ENCODE measurements around the gene GALNS. TPM values are rescaled to one million over a fixed set of nuclear protein-coding genes. Genes with fewer than 3 reads are reported as not detected.

The GALNS gene
- total RNA-seq, 2 donors from 2014 or later: 24.8 to 38.7 TPM

DNA sequence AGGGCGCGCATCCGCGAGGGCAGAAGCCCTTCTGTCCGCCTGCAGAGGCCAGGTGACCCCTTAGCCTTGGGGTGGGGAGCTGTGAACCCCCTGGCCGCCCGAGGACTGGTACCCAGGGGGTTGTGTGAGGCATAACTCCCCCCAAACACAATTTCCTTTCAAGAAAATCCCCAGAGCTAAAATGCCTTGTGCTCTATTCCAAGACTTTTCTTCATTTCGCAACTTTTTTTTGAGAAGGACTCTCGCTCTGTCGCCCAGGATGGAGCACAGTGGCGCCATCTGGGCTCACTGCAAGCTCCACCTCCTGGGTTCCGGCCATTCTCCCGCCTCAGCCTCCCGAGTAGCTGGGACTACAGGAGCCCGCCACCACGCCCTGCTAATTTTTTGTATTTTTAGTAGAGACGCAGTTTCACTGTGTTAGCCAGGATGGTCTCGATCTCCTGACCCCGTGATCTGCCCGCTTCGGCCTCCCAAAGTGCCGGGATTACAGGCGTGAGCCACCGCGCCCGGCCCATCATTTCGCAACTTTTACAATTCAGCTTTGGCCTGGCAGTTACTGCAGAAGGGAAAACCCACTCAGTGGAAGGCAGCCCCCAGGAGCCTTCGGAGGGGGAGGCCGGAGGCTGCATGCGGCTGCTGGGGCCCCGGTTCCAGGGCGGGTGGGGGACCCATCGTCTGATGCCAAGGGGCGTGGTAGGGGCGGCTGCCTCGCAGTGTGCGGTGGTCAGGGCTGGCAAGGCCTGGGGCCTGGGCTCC is 44.1 kb downstream of the GALNS start:
- H3K4me3 ChIP-seq: peak overlapping the region; percentile 87
- peak overlapping the region; percentile 78 to 93 for H3K27ac ChIP-seq
- no peaks in the 10 kb centered on the region for H3K27me3 ChIP-seq (replicated peaks; ENCODE audit: insufficient read depth)
- H3K36me3 ChIP-seq: peaks cover 11% of the 10 kb centered on the region
- no peak for ATAC-seq (ENCODE audit: insufficient number of reproducible peaks, low FRiP score, low read depth)
- no peaks in the 10 kb centered on the region for H3K9me3 ChIP-seq
- H3K4me1 ChIP-seq (ENCODE audit: control insufficient read depth in 1 of 2, low read depth in 2 of 2): peaks cover 11 to 34% of the 10 kb centered on the region in 2 donors
- peak; percentile 1 for TF ChIP-seq CTCF (IDR thresholded peaks at IDR 0.05)
- no peak for DNase-seq (ENCODE audit: low spot score)

- Histone ChIP-seq H3K36me3 (peaks cover 11% of the 10 kb centered on the region), H3K27ac (peak within 1 kb of the TSS; percentile 78 to 93), H3K27me3 (replicated peaks; ENCODE audit: insufficient read depth) (no peaks in the 10 kb centered on the region), H3K4me1 (ENCODE audit: control insufficient read depth in 1 of 2, low read depth in 2 of 2) (peaks cover 11 to 34% of the 10 kb centered on the region in 2 donors), H3K4me3 (peak within 1 kb of the TSS; percentile 87), H3K9me3 (no peaks in the 10 kb centered on the region)
- ATAC-seq (ENCODE audit: insufficient number of reproducible peaks, low FRiP score, low read depth) (peak; percentile 93), DNase-seq (ENCODE audit: low spot score) (peak; percentile 56)
- TF ChIP-seq CTCF (IDR thresholded peaks at IDR 0.05): peak; percentile 24
These were observed 44.8 kb downstream of the GALNS start, which contains the start of gene APRT for GRCh38 chr16:88811769-88812512. Gene APRT, minus strand, starts transcription at chr16:88811928. Its CDS starts 29 bp downstream, at chr16:88811899.

- H3K27me3 ChIP-seq (replicated peaks; ENCODE audit: insufficient read depth): no peaks in the 10 kb centered on the region
- peak; percentile 52 for ATAC-seq (ENCODE audit: insufficient number of reproducible peaks, low FRiP score, low read depth)
- no peak for TF ChIP-seq CTCF (IDR thresholded peaks at IDR 0.05)
- H3K4me1 ChIP-seq (ENCODE audit: control insufficient read depth in 1 of 2, low read depth in 2 of 2): peaks cover 11 to 34% of the 10 kb centered on the region in 2 donors
- peaks cover 11% of the 10 kb centered on the region for H3K36me3 ChIP-seq
- peak overlapping the region; percentile 78 to 93 for H3K27ac ChIP-seq
- DNase-seq (ENCODE audit: low spot score): peak; percentile 25
- peak overlapping the region; percentile 87 for H3K4me3 ChIP-seq
- H3K9me3 ChIP-seq: no peaks in the 10 kb centered on the region
These were observed 45.6 kb downstream of the GALNS start for GRCh38 chr16:88810912-88811768.

- H3K4me1 ChIP-seq (ENCODE audit: control insufficient read depth in 1 of 2, low read depth in 2 of 2): peaks cover 11 to 34% of the 10 kb centered on the region in 2 donors
- DNase-seq (ENCODE audit: low spot score) (no peak), ATAC-seq (ENCODE audit: insufficient number of reproducible peaks, low FRiP score, low read depth) (no peak)
- peak overlapping the region; percentile 87 for H3K4me3 ChIP-seq
- peak overlapping the region; percentile 78 to 93 for H3K27ac ChIP-seq
- no peaks in the 10 kb centered on the region for H3K27me3 ChIP-seq (replicated peaks; ENCODE audit: insufficient read depth)
- TF ChIP-seq CTCF (IDR thresholded peaks at IDR 0.05): no peak
- no peaks in the 10 kb centered on the region for H3K9me3 ChIP-seq
- H3K36me3 ChIP-seq: peaks cover 11% of the 10 kb centered on the region
These were observed 46.4 kb downstream of the GALNS start for GRCh38 chr16:88810166-88810911.
